NCI-H2107 treated with DMSO at 0.1 percent for 48 hours (cell line): ENCODE results near the gene PRSS53.

Source experiments
- DNase-seq: peaks from one replicate; lab custom pipeline; 2025; ENCODE audit not compliant: unreplicated experiment; lab: John Stamatoyannopoulos, UW

The PRSS53 gene

GRCh38 chr16:31094424-31095120, 5.8 kb upstream of the PRSS53 start, which contains the start of gene VKORC1:
Gene VKORC1, minus strand, starts transcription at chr16:31094797. Its CDS starts 68 bp downstream, at chr16:31094729.
- peak; percentile 96 for DNase-seq

DNA sequence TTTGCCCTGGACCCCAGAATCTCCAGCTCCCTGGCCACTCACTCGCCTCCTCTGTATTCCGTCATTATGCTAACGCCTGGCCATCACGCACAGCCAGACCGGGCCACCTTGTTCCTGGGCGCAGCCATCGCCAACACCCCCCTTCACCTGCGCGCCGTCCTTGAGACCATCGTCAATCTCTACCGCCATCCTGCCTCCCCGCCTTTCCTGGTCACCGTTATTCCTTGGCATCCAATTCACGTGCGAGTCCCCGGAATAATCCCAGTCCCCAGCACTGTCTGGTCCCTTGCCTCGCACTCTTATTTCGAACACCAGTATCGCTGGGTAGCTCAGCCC, 5.3 kb upstream of the PRSS53 start:
- no peak for DNase-seq

- peak; percentile 2 for DNase-seq
Measured at GRCh38 chr16:31093132-31093703, 4.5 kb upstream of the PRSS53 start.

DNA sequence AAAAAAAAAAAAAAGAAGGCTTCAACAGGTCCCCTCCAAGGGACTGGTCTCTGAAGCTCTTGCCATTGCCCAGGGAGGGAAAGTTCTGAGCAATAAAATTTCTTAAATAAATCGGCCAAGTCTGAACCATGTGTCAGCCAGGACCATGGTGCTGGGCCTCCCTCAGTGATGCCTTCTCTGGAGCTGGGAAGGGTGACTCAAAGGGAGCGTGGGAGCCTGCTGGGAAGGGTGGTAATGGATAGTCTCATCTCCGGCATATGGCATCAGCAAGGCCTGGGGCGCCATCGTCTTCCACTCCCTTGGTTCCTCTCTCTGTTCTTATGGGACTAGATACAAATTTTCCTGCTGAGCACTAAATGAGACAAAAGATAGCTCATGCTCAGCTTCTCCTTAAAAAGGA, 3.6 kb upstream of the PRSS53 start:
- no peak for DNase-seq

DNA sequence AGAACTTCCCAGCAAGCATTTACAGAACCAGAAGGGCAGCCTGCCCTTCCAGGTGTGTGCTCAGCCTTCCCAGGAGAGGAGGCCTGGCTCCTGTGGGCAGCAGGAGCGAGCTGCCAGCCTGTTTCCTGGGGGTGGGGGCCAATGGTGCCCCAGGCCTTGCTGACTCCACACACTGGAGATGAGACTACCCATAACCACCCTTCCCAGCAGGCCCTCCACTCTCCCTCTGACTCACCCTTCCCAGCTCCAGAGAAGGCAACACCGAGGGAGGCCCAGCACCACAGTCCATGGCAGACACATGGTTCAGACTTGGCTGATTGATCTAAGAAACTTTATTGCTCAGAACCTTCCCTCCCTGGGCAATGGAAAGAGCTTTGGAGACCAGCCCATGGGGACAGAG, 1.8 kb upstream of the PRSS53 start:
- DNase-seq: no peak

DNA sequence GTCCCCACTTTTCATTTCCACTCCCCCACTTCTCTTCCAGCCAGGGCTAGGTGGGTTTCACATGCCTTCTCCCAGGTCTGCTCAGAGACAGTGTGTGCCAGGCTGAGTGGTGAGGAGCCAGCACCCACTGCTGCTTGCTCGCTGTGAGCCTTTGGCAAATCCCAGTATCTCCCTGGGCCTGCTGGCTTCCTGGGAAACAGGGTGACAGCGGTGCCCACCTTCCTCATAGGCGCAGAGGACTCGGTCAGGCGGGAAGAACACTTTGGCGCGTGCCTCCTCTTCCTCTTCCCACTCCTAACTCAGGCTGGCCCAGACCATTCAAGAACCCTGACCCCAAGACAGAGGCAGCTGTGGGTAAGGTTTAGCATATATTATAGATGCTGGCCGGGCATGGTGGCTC, 456 bp upstream of the PRSS53 start:
- DNase-seq: no peak

DNA sequence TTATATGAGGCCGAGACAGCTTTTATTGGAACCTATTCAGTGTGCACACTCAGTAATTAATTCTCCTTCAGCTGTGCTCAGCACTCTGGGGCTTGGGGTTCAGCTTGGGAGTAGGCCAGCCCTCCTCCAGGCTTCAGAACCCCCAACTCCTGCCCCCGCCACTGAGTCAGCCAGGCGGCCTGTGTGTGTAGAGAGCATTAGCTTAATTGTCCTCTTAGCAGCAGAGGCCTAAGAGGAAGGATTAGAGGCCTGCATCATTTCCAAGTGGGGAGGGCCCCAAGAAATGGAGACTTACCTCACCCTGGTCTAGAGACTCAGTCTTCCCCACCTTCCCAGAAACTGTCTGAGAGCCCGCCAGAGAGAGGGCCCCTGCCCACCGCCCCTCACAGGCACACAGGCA, 772 bp downstream of the PRSS53 start:
- no peak for DNase-seq

- no peak for DNase-seq
Measured at GRCh38 chr16:31087481-31087880, 1.3 kb downstream of the PRSS53 start.

GRCh38 chr16:31086629-31086906, 2.2 kb downstream of the PRSS53 start:
- DNase-seq: no peak

DNA sequence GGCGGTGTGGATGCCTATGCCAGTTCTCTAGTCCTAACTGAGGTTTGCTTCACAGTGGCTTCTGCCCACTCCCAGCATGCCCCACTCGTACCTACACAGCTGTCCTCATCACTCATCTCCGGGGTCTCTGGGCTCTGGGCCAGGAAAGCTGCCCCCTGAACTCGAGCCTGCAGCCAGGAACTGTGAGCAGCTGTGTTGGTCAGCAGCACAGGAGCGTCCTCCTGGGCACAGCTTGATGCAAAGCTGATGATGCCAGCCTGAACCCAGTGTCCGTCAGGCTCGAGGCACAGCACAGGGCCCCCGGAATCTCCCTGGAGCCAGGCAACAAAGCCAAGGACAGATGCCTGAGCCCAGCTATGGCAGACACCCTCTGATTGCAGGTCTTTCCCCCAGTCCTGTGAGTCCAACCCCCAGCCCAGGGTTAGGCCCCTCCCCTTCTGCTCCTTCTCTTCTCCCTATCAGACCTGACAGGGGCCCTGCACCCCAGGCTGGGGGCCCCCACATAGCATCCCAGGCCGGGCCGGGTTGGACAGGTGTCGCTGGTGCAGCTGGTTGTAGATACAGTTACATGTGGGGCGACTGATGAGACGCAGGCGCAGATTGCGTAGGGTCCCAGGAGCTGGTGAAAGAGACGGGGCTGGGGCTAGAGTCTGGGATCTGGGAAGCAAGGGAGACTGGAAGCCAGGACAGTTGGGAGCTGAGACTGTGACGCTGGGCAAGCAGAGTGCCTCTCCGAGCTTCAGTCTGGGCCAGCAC, 2.7 kb downstream of the PRSS53 start:
- DNase-seq: no peak

DNA sequence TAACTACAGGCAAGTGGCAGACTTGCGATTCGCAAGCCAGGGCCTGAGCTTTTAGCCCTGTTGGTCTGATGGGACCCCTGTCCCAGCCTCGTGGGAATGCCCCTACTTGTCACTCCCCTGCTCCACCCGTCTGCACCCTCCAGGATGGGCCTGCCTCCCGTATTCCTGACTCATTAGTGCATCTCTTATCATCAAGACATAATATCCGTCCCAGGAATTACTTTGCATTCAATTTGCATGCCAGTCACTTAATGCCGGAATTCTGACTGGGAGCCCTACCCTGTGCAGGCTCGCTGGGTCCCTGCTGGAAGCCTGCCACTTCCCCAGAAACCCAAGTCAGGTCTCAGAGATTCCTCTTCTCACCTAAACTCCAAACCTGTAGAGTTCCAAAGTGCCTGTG, 3.3 kb downstream of the PRSS53 start:
- DNase-seq: no peak

DNA sequence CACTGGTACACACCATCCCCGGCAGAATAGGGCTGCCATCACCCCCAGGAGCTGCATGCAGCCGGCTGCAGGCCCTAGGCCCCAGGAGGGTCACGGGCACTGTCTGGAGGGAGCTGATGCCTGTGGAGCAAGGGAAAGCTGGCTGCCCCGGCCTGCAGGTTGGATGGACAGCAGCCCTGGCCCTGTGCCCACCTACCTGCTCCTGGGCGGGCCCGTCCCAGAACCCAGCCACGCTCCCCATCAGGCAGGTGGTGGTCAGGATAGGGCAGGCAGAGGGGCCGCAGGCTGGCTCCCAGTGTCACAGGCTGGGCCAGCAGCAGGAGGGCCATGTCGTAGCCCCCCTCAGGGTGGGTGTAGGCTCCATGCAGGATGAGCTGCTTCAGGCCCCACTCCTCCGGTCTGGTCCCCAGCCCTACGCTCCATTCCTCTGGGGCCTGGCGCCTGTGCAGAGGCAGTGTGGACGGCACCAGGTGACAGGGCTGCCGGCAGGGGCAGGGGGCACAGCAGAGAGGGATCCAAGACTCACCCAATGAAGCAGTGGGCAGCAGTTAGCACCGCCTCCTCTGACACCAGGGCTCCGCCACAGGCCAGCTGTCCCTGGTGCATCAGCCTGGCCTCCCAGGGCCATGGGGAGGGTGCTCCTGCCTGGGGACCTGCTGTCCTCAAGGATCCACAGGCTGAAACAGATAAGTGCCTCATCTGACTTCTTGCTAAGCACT, 4.0 kb downstream of the PRSS53 start:
- DNase-seq: no peak

GRCh38 chr16:31083981-31084380, 4.8 kb downstream of the PRSS53 start:
- DNase-seq: no peak

DNA sequence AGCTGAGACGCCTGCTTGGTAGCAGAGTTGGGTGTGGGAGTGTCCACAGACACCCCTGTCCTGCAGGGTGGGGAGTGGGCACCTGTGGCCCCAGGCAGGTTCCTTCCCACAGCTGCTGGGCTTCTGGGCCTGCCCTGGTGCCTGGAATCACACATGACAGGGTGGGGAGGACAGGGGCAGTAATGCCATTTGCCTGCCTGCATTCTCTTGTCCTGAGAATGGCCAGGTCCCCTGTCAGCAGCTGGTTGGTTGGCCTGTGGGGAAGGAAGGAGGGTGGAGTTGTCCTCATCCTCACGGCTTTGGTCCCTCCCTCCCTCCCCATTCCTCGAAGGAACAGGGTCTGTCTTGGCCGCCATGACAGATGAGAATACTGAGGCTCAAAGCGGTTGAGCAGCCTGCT, 5.2 kb downstream of the PRSS53 start:
- DNase-seq: no peak

- DNase-seq: no peak
Measured at GRCh38 chr16:31083081-31083480, 5.7 kb downstream of the PRSS53 start.

- no peak for DNase-seq
Measured at GRCh38 chr16:31082368-31083045, 6.2 kb downstream of the PRSS53 start.

DNA sequence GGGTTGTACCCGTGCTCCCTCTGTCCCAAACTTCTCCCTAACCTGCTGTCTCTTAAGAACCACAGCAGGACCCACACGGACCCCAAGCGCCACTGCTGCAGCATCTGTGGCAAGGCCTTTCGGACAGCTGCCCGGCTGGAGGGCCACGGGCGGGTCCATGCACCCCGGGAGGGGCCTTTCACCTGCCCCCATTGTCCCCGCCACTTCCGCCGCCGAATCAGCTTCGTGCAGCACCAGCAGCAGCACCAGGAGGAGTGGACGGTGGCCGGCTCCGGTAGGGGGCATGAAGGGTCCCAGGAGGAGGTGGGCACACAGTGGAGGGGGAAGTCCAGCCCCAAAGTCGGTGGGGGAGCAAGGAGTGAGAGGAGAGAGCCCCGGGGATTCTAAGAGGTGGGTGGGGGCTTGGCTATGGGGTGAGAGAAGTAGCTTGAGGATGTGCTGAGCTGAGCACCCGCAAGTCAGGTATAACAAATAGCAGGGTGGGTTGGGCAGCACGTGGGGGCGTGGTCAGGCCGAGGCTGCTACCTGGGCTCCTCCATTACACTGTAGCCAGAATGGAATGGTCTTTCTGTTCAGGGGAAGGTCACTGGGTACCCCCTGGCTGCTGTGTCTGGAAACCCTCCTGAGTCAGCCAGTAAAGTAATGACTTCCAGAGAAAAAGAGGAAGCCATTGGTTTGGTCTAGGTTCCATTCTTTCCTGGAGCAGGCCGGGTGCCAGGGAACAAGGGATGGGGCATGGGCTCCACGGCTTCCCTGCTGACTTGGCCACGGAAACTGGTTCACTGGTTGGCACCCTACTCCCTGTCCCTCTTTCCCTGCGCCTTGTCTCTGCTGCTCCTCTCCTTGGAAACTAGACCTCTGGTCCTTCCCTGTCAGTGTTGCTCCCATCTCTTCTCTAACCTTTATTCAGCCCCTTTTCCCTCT, 7.1 kb downstream of the PRSS53 start:
- DNase-seq: no peak

DNA sequence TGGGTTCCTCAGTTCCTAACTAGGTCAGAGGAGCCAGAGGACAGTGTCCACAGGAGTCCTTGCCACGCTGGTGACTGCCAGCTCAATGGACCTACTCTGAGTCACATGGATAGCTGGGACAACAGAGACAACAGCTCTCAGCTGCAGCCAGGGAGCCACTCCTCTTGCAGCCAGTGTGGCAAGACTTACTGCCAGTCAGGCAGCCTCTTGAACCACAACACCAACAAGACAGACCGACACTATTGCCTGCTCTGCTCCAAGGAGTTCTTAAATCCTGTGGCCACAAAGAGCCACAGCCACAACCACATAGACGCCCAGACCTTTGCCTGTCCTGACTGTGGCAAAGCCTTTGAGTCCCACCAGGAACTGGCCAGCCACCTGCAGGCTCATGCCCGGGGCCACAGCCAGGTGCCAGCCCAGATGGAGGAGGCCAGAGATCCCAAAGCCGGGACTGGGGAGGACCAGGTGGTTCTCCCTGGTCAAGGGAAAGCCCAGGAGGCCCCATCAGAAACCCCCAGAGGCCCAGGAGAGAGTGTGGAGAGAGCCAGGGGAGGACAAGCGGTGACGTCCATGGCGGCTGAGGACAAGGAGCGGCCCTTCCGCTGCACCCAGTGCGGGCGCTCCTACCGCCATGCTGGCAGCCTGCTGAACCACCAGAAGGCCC, 7.9 kb downstream of the PRSS53 start:
- DNase-seq: no peak

GRCh38 chr16:31080035-31080629, 8.6 kb downstream of the PRSS53 start:
- no peak for DNase-seq
